ENCODE results near the gene NUP62.

DNA sequence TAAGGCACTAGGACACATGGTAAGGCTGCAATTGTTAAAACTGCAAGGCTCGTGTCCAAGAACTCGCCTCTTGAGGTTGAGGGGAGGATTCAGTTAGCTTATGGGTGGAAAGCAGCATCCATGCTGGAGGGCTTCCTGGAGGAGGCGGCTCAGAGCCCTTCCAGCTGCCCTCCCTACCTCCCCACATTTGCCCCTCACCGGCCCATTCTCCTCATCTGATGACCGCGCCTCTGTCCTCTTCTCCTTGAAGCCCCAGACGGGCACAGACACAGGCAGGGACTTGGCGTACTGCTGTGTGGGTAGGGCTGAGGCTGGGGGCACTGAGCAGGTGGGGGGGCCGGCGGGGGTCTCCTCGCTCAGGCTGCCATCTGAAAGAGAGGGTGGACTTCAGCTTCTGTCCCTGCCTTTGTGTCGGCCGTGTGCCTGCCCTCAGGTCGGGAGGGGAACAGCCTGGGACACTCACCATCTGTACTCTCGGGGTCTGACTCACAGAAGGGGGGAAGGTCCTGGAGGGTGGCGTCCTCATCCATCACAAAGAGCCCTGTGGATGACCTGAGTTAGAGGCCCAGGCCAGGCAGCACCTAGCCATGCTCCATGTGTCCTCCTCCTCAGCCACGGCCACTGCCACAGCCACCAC lies 57.8 kb downstream of the NUP62 start:
- TF ChIP-seq GATA2 (IDR thresholded peaks at IDR 0.05; ENCODE audit: low read depth, low read length) (no peak), GATA3 (IDR thresholded peaks at IDR 0.05; ENCODE audit: low read depth, low read length) (no peak)
